HCT116 (cell line): ENCODE results near the gene EML3. TPM values are rescaled to one million over a fixed set of nuclear protein-coding genes. Genes with fewer than 3 reads are reported as not detected.

Experiments used
- ATAC-seq: fragments of 200-7000 bp; cut with Tn5 transposase; 2 replicates; pipeline ENCODE4 v1.9.1; 2020; ENCODE audit warnings: mild to moderate bottlenecking, moderate library complexity
- BruUV-seq: library from RNA; stranded (reverse); fragments of 400-500 nt; replicated peaks from 2 replicates; lab custom pipeline; 2021; lab: Mats Ljungman, UMichigan
- CTCF ChIA-PET: fragments of 300-600 bp; sonication (Branson Sonifier 250); formaldehyde crosslinking; loops from one replicate; lab custom pipeline; 2021; ENCODE audit warnings: antibody characterized with exemption; lab: Charles Lee
- POLR2A ChIA-PET: fragments of 300-600, 350-600 bp; sonication (Branson Sonifier 250); formaldehyde crosslinking; loops from one replicate; lab custom pipeline; 2021; ENCODE audit warnings: antibody characterized with exemption; lab: Charles Lee
- RAD21 ChIA-PET, 2 experiments: fragments of 300-600 bp; sonication (Branson Sonifier 250); formaldehyde crosslinking; loops; one replicate each; lab custom pipeline; 2023; ENCODE audit warnings: low total read pairs in 2 of 2; ENCODE audit not compliant: uncharacterized antibody in 2 of 2, unreplicated experiment in 2 of 2, low non-redundant PET in 1 of 2; lab: Charles Lee
- DNase-seq: peaks from one replicate; pipeline ENCODE4 v3.0.0-alpha.2; 2010; ENCODE audit warnings: low read depth, low spot score
- H2AFZ ChIP-seq: fragments of 200-600 bp; shearing (Covaris generic), sonication (generic); 2 replicates; pipeline ENCODE4 v1.6.1; 2017; ENCODE audit warnings: low read depth, mixed run types, mixed read lengths, antibody characterized with exemption, low read length; ENCODE audit not compliant: poor library complexity, severe bottlenecking
- H3K27ac ChIP-seq: 2 replicates; pipeline ENCODE4 v1.5.1; 2012; ENCODE audit warnings: low read depth, low read length
- H3K27me3 ChIP-seq: fragments of 200-600 bp; sonication (generic); 2 replicates; pipeline ENCODE4 v1.6.1; 2016; ENCODE audit warnings: mixed run types, low read length, mixed read lengths; ENCODE audit not compliant: insufficient read depth
- H3K36me3 ChIP-seq, 2 experiments: fragments of 200-500 bp in 1 of 2; fragments of 200-600 bp in 1 of 2; sonication (Bioruptor generic) in 1 of 2; sonication (generic) in 1 of 2; 2 replicates each; pipeline versions ENCODE4 v1.5.1 to v1.6.1; 2014 to 2016; ENCODE audit warnings: low read length in 2 of 2, inconsistent platforms in 1 of 2, mixed read lengths in 1 of 2, mixed run types in 1 of 2; ENCODE audit not compliant: insufficient read depth in 2 of 2, control insufficient read depth in 1 of 2
- H3K4me1 ChIP-seq, 2 experiments: fragments of 200-600 bp in 1 of 2; sonication (generic) in 1 of 2; 2 replicates each; pipeline versions ENCODE4 v1.5.1 to v1.6.1; 2012 to 2017; ENCODE audit warnings: low read length in 2 of 2, inconsistent platforms in 1 of 2, mild to moderate bottlenecking in 1 of 2, mixed read lengths in 1 of 2, mixed run types in 1 of 2, moderate library complexity in 1 of 2; ENCODE audit not compliant: insufficient read depth in 2 of 2, control insufficient read depth in 1 of 2
- H3K4me2 ChIP-seq: fragments of 200-600 bp; sonication (generic); 2 replicates; pipeline ENCODE4 v1.6.1; 2017; ENCODE audit warnings: mixed run types, low read length, mixed read lengths
- H3K4me3 ChIP-seq, 2 experiments: fragments of 200-600 bp in 1 of 2; sonication (generic) in 1 of 2; replicated peaks in 1 of 2; 2 replicates each; pipeline ENCODE4 v1.5.1; 2011 to 2016; ENCODE audit warnings: low read length in 2 of 2, control low read depth in 1 of 2, low read depth in 1 of 2, mild to moderate bottlenecking in 1 of 2, mixed read lengths in 1 of 2, mixed run types in 1 of 2
- H3K79me2 ChIP-seq: fragments of 200-600 bp; sonication (generic); 2 replicates; pipeline ENCODE4 v1.6.1; 2017; ENCODE audit warnings: mild to moderate bottlenecking, mixed run types, low read length, moderate library complexity, mixed read lengths; ENCODE audit not compliant: insufficient read depth
- H3K9ac ChIP-seq: fragments of 200-600 bp; sonication (generic); 2 replicates; pipeline ENCODE4 v1.6.1; 2016; ENCODE audit warnings: low read length, mixed read lengths
- H3K9me2 ChIP-seq: fragments of 200-600 bp; sonication (generic), shearing (Covaris generic); 2 replicates; pipeline ENCODE4 v1.6.1; 2017; ENCODE audit warnings: mixed run types, mild to moderate bottlenecking, moderate library complexity; ENCODE audit not compliant: insufficient read depth
- H3K9me3 ChIP-seq, 2 experiments: fragments of 200-500 bp in 1 of 2; fragments of 200-600 bp in 1 of 2; sonication (Bioruptor generic) in 1 of 2; sonication (generic) in 1 of 2; 2 replicates each; pipeline ENCODE4 v1.6.1; 2014 to 2017; ENCODE audit warnings: low read length in 2 of 2, mixed read lengths in 2 of 2, inconsistent platforms in 1 of 2, low read depth in 1 of 2, mild to moderate bottlenecking in 1 of 2, mixed run types in 1 of 2, moderate library complexity in 1 of 2; ENCODE audit not compliant: control insufficient read depth in 1 of 2, insufficient read depth in 1 of 2
- H4K20me1 ChIP-seq: fragments of 200-600 bp; sonication (generic), shearing (Covaris generic); 2 replicates; pipeline ENCODE4 v1.6.1; 2017; ENCODE audit warnings: mixed run types, mild to moderate bottlenecking, moderate library complexity; ENCODE audit not compliant: insufficient read depth
- CBX3 ChIP-seq: IDR thresholded peaks from 2 replicates; pipeline ENCODE4 v1.6.1; 2012; ENCODE audit warnings: low read depth
- CEBPB ChIP-seq: IDR thresholded peaks from 2 replicates; pipeline ENCODE4 v1.6.1; 2012; ENCODE audit warnings: low read depth
- EGR1 ChIP-seq: IDR thresholded peaks from 2 replicates; pipeline ENCODE4 v1.6.1; 2012; ENCODE audit warnings: low read depth
- EZH2 ChIP-seq: fragments of 200-600 bp; sonication (generic); IDR thresholded peaks from 2 replicates; pipeline ENCODE4 v1.6.1; 2017; ENCODE audit warnings: antibody characterized with exemption, mixed run types
- EZH2phosphoT487 ChIP-seq: fragments of 200-600 bp; IDR thresholded peaks from 2 replicates; pipeline ENCODE4 v1.6.1; 2018; ENCODE audit warnings: antibody characterized with exemption, borderline replicate concordance
- FOSL1 ChIP-seq: IDR thresholded peaks from 2 replicates; pipeline ENCODE4 v1.6.1; 2012; ENCODE audit warnings: low read depth
- JUND ChIP-seq: IDR thresholded peaks from 2 replicates; pipeline ENCODE4 v1.6.1; 2012
- POLR2AphosphoS5 ChIP-seq: IDR thresholded peaks from 2 replicates; pipeline ENCODE4 v1.6.1; 2011; ENCODE audit warnings: mild to moderate bottlenecking, low read depth, low read length, moderate library complexity
- RAD21 ChIP-seq: IDR thresholded peaks from 2 replicates; pipeline ENCODE4 v1.6.1; 2012; ENCODE audit warnings: low read depth, mild to moderate bottlenecking
- SP1 ChIP-seq: IDR thresholded peaks from 2 replicates; pipeline ENCODE4 v1.6.1; 2012; ENCODE audit warnings: low read depth
- TCF7L2 ChIP-seq: IDR thresholded peaks from 2 replicates; pipeline ENCODE4 v1.7.0; 2011; ENCODE audit warnings: borderline replicate concordance, inconsistent platforms; ENCODE audit not compliant: insufficient read depth, insufficient read length; ENCODE audit errors: extremely low read depth
- YY1 ChIP-seq: IDR thresholded peaks from 2 replicates; pipeline ENCODE4 v1.6.1; 2011; ENCODE audit warnings: low read length, low read depth, moderate library complexity, mild to moderate bottlenecking; ENCODE audit not compliant: insufficient replicate concordance; ENCODE audit errors: extremely low read depth
- ZFX ChIP-seq: fragments of 450-650 bp; IDR thresholded peaks from 2 replicates; pipeline ENCODE4 v1.6.1; 2017
- ZNF274 ChIP-seq: fragments of 200-500 bp; sonication (Bioruptor generic); IDR thresholded peaks from 2 replicates; pipeline ENCODE4 v1.6.1; 2014; ENCODE audit warnings: mild to moderate bottlenecking, low read depth, low read length, inconsistent platforms
- intact Hi-C: fragments of 100-400 bp; cut with micrococcal nuclease; formaldehyde crosslinking; loops from 2 replicates; pipeline ENCODE4 v1.10.0; 2022
- total RNA-seq: library from RNA; stranded (reverse); gene quantifications from one replicate; pipeline ENCODE4 v1.2.1, GENCODE V29; 2021; ENCODE audit not compliant: unreplicated experiment
- TF ChIP-seq, protein P1 (sequence below): IDR thresholded peaks from 2 replicates; pipeline ENCODE4 v1.6.1; 2011; ENCODE audit warnings: mild to moderate bottlenecking, low read length, moderate library complexity; ENCODE audit not compliant: insufficient replicate concordance; ENCODE audit errors: extremely low read depth
- TF ChIP-seq, protein P2 (sequence below), 3 experiments: fragments of 200-600 bp in 1 of 3; sonication (generic) in 1 of 3; IDR thresholded peaks in 2 of 3; conservative IDR thresholded peaks in 1 of 3; 2 replicates each; pipeline ENCODE4 v1.5.1; 2012 to 2017; ENCODE audit warnings: low read depth in 2 of 3, low read length in 2 of 3, antibody characterized with exemption in 1 of 3, borderline replicate concordance in 1 of 3, control low read depth in 1 of 3, mild to moderate bottlenecking in 1 of 3, mixed read lengths in 1 of 3, mixed run types in 1 of 3, moderate library complexity in 1 of 3; ENCODE audit not compliant: insufficient read depth in 1 of 3
- TF ChIP-seq, protein P3 (sequence below): IDR thresholded peaks from 2 replicates; pipeline ENCODE4 v1.6.1; 2012

The EML3 gene
- total RNA-seq, 1 experiment from 2014 or later: 124 TPM

DNA sequence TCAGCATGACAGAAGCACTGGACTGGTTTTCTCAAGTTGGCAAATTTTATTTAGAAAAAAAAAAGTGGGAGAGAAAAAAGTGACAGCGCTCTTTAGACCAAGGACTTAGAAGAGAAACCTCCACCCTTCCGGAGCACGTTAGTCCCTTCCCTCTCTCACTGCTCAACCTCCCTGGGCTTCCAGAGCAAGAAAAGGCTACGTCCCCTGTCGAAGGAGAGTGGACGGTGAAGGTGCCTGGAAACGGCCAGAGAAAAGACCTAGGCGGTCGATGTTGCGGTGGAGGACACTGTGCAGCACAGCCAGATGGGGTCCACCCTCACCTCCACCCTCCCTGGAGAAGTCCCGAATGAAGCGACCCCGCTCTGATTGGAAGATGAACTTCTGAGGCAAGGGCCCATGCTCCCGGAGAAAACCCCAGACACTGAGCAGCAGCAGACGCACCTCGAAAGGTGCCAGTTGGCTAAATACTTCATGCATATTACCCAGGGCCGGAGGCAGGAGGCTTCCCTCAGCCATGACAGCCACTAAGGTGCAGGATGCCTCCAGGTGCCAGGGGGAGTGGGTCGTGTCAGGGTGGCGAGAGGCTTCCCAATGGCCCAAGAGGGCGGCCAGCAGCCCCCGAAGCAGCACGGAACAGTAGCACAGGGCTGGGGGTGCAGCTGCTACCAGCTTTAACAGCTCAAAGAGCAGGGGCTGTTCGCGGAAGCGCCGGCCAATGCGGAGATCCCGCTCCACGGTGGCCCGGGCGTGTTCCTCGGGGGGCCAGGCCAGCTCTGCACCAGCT is 34.4 kb upstream of the EML3 start (continued):
- no peak for TF ChIP-seq ZNF274

DNA sequence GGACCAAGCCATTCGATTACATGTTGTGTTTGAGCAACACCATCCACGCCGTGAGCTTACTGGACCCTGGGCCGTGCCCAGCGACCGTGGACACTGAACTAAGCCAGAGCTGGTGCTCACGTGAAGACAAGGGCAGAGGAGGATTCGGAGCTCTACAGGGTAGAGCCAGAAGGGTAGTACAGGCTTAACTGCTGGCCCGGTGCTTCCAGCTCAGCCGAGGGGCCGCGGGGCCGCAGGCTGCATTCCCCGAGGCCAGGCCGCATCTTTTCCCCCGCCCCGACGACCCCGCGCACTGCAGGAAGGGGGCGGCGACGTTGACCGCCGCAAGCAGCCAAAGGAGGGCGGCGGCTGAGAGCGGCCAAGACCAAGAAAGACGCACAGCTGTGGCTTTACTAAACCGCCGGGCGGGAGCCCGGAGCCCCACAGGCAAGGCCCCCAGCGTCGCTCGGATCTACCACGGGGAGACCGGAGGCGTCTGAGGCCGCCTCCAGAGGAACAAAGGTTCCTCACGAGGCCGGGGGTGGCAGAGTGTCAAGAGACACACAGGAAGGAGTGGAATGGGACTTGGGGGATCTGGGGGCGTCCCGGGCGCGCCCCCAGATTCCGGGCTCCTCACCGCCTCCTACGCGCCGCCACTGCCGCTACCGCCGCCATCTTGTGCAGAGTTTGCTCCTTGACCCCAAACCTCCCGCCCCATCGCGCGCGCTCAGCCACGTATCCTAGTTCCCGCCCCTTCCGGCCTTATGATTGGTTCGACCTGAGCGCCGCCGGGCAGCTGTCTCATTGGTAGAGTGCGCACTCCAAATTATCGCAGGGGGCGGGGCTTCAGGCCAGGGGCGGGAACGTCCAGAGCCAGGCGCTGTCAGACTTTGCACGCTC is 33.6 kb upstream of the EML3 start, which contains the start of gene GANAB:
TSS of gene GANAB (minus strand) at position 668 of the 879 bp plus-strand sequence. CDS start at position 654, 14 bp downstream.
- peaks cover 5 to 20% of the 10 kb centered on the region in 2 experiments; a peak in 3 of 4 replicates for H3K4me1 ChIP-seq
- peaks cover 65% of the 10 kb centered on the region for H3K79me2 ChIP-seq
- peak within 1 kb of the TSS; percentile 84 for H3K4me2 ChIP-seq
- peak within 1 kb of the TSS; percentile 92 for H3K27ac ChIP-seq
- intact Hi-C loops: loop anchor here (5.0 kb wide), 1 partner anchor 34 kb away; the partner anchor contains the start of genes EML3 and ROM1
- no peak within 1 kb of the TSS for H2AFZ ChIP-seq
- ChIA-PET POLR2A (interaction anchor here (0.8 to 14.1 kb wide), 5 partner anchors 9 to 195 kb away, joined by 3 to 195 read pairs (median 5); partner anchors contain the start of genes B3GAT3, C11orf98 and CSKMT), RAD21 (interaction anchor here in 1 of 2 experiments (0.6 kb wide), 1 partner anchor 248 kb away, joined by 3 read pairs; no protein-coding TSS in a partner anchor), CTCF (interaction anchor here (1.6 kb wide), 1 partner anchor 221 kb away, joined by 4 read pairs; no protein-coding TSS in a partner anchor)
- H3K4me3 ChIP-seq: peak within 1 kb of the TSS; percentile 96 to 100
- H3K9ac ChIP-seq: peak within 1 kb of the TSS; percentile 99
- H3K9me3 ChIP-seq: no peaks in the 10 kb centered on the region
- H3K9me2 ChIP-seq: no peaks in the 10 kb centered on the region
- DNase-seq (peak; percentile 88), ATAC-seq (peak; percentile 97)
- peaks cover 10 to 22% of the 10 kb centered on the region in 2 experiments; a peak in 3 of 4 replicates for H3K36me3 ChIP-seq
- BruUV-seq: TSS peak; percentile 54
- no peaks in the 10 kb centered on the region for H4K20me1 ChIP-seq
- no peaks in the 10 kb centered on the region for H3K27me3 ChIP-seq
- no peak; the same call in 1 of the 2 replicates for TF ChIP-seq FOSL1
- peak; percentile 98 for TF ChIP-seq YY1
- no peak for TF ChIP-seq ZNF274
- TF ChIP-seq EGR1: peak; percentile 69
- TF ChIP-seq, protein P1, sequence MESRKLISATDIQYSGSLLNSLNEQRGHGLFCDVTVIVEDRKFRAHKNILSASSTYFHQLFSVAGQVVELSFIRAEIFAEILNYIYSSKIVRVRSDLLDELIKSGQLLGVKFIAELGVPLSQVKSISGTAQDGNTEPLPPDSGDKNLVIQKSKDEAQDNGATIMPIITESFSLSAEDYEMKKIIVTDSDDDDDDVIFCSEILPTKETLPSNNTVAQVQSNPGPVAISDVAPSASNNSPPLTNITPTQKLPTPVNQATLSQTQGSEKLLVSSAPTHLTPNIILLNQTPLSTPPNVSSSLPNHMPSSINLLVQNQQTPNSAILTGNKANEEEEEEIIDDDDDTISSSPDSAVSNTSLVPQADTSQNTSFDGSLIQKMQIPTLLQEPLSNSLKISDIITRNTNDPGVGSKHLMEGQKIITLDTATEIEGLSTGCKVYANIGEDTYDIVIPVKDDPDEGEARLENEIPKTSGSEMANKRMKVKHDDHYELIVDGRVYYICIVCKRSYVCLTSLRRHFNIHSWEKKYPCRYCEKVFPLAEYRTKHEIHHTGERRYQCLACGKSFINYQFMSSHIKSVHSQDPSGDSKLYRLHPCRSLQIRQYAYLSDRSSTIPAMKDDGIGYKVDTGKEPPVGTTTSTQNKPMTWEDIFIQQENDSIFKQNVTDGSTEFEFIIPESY: peak; percentile 24
- peak; percentile 98 for TF ChIP-seq POLR2AphosphoS5
- TF ChIP-seq JUND: peak; percentile 21; the same call in 1 of the 2 replicates
- TF ChIP-seq, protein P2, sequence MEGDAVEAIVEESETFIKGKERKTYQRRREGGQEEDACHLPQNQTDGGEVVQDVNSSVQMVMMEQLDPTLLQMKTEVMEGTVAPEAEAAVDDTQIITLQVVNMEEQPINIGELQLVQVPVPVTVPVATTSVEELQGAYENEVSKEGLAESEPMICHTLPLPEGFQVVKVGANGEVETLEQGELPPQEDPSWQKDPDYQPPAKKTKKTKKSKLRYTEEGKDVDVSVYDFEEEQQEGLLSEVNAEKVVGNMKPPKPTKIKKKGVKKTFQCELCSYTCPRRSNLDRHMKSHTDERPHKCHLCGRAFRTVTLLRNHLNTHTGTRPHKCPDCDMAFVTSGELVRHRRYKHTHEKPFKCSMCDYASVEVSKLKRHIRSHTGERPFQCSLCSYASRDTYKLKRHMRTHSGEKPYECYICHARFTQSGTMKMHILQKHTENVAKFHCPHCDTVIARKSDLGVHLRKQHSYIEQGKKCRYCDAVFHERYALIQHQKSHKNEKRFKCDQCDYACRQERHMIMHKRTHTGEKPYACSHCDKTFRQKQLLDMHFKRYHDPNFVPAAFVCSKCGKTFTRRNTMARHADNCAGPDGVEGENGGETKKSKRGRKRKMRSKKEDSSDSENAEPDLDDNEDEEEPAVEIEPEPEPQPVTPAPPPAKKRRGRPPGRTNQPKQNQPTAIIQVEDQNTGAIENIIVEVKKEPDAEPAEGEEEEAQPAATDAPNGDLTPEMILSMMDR (IDR thresholded peaks at IDR 0.05 in 2 of 3, conservative IDR thresholded peaks at IDR 0.05 in 1 of 3; ENCODE audit: borderline replicate concordance in 1 of 3, insufficient read depth in 1 of 3, low read depth in 2 of 3, low read length in 2 of 3): no peak
- TF ChIP-seq RAD21: no peak
- no peak for TF ChIP-seq EZH2
- peak; percentile 82 for TF ChIP-seq SP1
- no peak for TF ChIP-seq EZH2phosphoT487
- TF ChIP-seq ZFX: peak; percentile 95
- TF ChIP-seq CEBPB: no peak
- TF ChIP-seq, protein P3, sequence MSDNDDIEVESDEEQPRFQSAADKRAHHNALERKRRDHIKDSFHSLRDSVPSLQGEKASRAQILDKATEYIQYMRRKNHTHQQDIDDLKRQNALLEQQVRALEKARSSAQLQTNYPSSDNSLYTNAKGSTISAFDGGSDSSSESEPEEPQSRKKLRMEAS: peak; percentile 66
- TF ChIP-seq TCF7L2: no peak
- TF ChIP-seq CBX3: no peak
